NCI-H446 treated with DMSO at 0.1 percent for 48 hours (cell line): ENCODE results near the gene CLEC4E.
"Not testable (repeated sequence)": the region's sequence is repeated elsewhere in the genome, so short reads cannot be mapped to it uniquely, and the experiment has no call there.

Experiments
- DNase-seq: peaks from one replicate; lab custom pipeline; 2025; lab: John Stamatoyannopoulos, UW

CLEC4E gene

GRCh38 chr12:8540831-8541230, at the start of gene CLEC4E:
TSS of gene CLEC4E (minus strand) at chr12:8540905. CDS start at chr12:8540797, 108 bp downstream.
- not testable (repeated sequence) for DNase-seq

DNA sequence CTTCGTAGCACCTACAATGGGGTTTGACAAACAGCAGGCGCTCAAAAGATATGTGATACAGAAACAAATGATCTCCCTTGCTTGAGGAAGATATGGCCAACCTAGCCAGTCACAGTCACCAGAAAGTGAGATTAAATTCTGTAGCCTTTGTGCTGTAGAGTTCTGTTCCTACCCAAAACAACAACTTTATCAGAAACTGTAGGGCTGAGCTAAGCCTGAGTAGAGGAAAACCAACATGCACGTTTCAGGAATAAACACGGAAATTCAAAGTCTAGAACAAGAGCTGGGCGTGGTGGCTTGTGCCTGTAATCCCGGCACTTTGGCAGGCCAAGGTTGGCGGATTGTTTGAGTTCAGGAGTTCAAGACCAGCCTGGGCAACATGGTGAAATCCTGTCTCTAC, 49.0 kb upstream of the CLEC4E start:
- no peak for DNase-seq

GRCh38 chr12:8584478-8584877, 43.8 kb upstream of the CLEC4E start:
- not testable (repeated sequence) for DNase-seq

DNA sequence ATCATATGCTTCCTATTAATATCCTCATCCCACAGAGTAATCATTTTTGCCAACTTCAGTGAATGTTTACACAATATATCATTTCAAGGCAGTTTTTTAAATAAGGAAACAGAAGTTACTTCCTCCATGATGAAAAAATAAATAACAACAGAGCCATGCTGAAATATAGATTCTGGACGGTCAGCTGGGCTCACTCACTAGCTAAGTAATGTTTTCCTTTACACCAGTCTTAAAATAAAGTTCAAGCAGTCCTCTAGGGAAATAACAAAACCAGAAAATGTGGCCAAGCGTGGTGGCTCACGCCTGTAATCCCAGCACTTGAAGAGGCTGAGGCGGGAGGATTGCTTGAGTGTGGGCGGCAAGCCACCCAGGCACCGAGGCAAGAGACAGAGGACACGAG, 43.3 kb upstream of the CLEC4E start:
- DNase-seq: no peak

- no peak for DNase-seq
Observed at GRCh38 chr12:8581098-8581784, 40.5 kb upstream of the CLEC4E start.

- DNase-seq: no peak
Observed at GRCh38 chr12:8577879-8578278, 37.2 kb upstream of the CLEC4E start.

DNA sequence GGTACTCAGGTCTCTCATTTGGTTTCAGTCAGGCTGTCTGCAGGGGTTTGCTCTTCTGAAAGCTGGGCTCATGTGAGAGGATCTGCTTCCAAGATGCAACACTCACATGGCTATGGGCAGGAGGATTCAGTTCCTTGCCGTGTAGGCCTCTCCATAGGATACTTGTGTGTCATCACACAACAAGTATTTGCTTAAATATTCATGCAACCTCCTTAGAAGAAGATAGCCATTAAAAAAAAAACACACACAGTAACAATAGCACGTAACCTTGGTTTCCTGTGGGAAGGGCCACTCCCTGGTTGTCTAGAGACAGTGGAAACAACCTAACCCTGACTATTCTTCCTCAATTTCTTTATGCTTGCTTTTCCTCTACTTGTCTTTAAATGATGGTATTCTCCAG, 31.8 kb upstream of the CLEC4E start:
- no peak for DNase-seq

GRCh38 chr12:8566525-8566924, 25.8 kb upstream of the CLEC4E start:
- DNase-seq: no peak

GRCh38 chr12:8566052-8566451, 25.3 kb upstream of the CLEC4E start:
- DNase-seq: not testable (repeated sequence)

- DNase-seq: no peak
Observed at GRCh38 chr12:8564656-8565055, 24.0 kb upstream of the CLEC4E start.

- no peak for DNase-seq
Observed at GRCh38 chr12:8563356-8563755, 22.7 kb upstream of the CLEC4E start.

DNA sequence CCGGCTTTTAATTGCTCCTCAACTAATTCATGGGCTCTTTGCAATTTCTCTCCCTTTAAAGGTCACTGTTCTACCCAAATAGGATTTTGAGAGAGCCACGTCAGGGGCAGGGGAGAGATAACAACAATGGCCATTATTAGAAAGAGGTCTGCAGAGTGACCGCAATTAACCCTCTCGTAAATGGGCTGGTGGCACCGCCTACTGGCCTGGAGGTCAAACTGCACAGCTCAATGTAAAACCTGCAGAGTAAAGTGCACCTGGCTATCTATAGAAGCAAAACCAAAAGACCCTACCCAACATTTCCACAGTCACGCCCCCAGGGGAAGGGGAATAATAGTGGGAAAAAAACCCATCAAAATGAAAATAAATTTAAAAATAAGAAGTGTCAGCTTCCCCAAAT, 21.6 kb upstream of the CLEC4E start:
- no peak for DNase-seq

- DNase-seq: no peak
Observed at GRCh38 chr12:8561011-8561410, 20.3 kb upstream of the CLEC4E start.

DNA sequence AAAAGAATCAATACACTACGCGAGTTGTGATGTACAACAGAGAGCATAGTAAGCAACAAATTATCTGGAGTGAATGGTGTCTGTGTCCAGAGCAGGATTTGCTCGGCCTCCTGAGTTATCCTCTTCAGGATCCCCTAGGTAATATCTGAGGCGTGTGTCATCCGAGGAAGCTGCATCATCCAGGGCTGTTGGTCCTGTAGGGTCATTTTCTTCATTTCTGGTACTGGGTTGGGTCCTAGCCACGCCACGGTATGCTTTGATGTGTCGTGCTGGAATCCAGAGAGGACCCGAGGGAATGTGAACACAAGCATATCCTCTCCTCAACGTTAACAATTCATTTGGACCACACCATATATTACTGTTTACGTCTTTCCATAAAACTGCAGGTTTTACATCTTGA, 19.0 kb upstream of the CLEC4E start:
- no peak for DNase-seq

DNA sequence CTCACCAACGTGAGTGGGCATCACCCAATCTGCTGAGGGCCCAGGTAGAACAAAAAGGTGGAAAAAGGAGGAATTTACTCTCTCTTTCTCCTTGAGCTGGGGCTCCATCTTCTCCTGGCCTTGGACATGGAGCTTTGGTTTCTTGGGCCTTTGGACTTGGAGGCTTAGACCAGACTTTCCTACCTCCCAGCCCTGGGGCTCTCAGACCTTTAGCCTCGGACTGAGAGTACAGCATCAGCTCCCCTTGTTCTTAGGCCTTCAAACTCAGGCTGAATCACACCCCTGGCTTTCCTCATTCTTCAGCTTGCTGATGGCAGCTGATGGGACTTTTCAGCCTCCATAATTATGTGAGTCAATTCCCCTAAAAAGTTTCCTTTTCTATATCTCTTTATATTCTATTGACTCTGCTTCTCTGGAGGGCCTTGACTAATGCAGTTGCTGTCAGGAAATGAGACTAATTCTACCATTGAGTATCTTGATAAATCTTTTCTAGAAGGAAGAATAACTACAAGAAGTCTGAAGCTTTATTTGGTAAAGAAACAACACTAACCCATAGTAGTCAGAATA, 15.9 kb upstream of the CLEC4E start:
- DNase-seq: no peak

- no peak for DNase-seq
Observed at GRCh38 chr12:8554451-8555195, 13.9 kb upstream of the CLEC4E start.

- DNase-seq: no peak
Observed at GRCh38 chr12:8553088-8553627, 12.5 kb upstream of the CLEC4E start.

- no peak for DNase-seq
Observed at GRCh38 chr12:8549381-8549780, 8.7 kb upstream of the CLEC4E start.

- DNase-seq: no peak
Observed at GRCh38 chr12:8548192-8548591, 7.5 kb upstream of the CLEC4E start.

- no peak for DNase-seq
Observed at GRCh38 chr12:8547645-8548044, 6.9 kb upstream of the CLEC4E start.

DNA sequence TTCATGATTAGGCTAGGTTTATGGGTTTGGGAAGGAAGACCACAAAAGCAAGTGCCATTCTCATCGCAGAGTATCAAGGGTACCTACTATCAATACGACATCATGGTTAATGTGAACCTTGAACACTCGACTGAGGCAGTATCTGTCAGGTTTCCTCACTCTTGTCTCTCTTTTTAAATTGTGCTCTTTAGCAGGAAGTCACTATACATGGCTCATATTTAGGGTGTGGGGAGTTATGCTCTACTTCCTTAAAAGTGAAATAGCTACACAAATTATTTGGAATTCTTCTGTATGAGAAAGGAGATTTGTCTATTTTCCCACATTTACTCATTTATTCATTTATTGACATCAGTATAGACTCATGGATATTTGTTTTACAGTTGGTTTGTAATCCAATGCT, 5.9 kb upstream of the CLEC4E start:
- DNase-seq: no peak

DNA sequence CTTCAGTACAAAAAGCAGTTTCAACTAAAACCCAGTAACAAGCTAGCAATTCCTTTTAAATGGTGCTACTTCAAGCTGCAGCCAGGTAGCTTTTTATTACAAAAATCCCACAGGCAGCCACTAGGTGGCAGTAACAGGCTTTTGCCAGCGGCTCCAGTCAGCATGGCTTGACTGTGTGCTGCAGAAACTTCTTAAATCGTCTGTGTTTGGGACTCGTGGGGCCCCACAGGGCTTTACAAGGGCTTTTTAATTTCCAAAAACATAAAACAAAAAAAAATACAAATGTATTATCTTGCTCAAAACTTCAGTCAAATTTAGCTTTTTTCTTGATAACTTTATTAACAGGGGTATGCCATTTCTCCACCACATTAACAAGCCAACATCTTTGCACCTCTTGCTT, 3.6 kb upstream of the CLEC4E start:
- DNase-seq: peak; percentile 2

DNA sequence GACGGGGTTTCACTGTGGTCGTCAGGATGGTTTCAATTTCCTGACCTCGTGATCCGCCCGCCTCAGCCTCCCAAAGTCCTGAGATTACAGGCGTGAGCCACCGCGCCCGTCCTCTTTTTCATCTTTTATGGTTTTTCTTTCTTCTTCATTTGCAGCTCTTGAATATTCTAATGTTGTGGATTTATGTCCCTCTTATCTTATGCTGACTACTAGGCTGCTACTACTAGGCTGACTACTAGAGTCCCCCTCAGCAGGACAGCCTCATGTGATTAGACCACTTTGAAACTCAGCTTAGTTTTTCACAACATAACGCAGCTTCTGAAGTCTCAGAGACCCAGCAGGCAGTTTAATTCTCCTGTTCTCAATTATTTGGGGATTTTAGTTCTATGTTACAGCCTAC, 857 bp upstream of the CLEC4E start:
- no peak for DNase-seq
